Endometrial microvascular endothelial cells (primary cell): Measurements from ENCODE around the gene GPI. TPM values are rescaled to one million over a fixed set of nuclear protein-coding genes. Genes with fewer than 3 reads are reported as not detected.

Experiments
- in situ Hi-C: cut with HindIII; loops from 2 replicates; pipeline ENCODE4 v1.10.0; 2017; ENCODE audit warnings: low sequenced_read_pairs, low pct_unique_long_range_greater_than_20kb; ENCODE audit errors: inconsistent ontology term
- total RNA-seq: library from RNA; depleted of rRNA; stranded (reverse); fragments of >200 nt; gene quantifications from one replicate; pipeline ENCODE4 v1.2.3, GENCODE V29; 2015; ENCODE audit errors: inconsistent ontology term

GPI gene
- total RNA-seq, 1 donor from 2014 or later: 450 TPM

DNA sequence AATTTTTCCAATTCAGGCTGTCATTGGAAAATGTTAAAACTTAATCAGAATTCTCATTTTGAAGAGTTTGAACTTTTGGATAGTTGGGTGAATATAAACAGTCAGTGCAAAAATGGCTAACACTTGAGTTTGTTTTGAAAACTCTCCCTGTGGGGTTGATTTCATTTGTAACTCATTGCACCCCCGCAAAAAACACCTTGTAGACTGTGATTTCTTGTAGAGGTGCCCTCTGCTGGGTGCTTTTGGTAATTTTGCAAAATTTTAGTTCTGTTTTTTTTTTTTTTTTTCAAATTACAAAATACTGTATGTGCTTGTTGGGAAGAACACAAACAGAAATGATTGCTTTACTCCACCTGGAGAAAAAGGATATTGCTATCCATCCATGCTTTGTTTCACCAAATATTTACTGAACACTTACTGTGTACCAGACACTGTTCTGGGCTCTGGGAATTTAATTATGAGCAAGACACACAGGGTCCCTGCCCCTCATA lies 28.2 kb upstream of the GPI start:
- in situ Hi-C loops: no loop called here

DNA sequence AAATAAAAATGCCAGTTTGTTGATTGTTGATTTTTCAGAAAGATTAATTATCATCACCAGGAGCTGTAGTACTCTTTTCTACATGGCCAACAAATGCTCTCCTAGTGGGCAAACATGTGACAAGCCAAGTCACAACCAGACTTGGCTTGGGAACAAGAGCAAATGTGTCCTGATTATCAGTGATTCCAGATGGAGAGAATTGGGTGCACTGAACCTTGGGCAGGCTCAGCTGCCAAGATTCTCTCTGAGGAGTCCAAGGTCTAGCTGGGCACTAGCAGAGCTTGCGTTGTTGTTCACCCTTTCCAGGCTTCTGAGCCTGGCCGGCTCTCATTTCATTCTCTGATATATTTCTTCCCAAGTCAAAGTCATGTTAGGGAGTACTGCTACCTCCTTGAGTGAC lies 27.3 kb upstream of the GPI start:
- in situ Hi-C loops: no loop called here

DNA sequence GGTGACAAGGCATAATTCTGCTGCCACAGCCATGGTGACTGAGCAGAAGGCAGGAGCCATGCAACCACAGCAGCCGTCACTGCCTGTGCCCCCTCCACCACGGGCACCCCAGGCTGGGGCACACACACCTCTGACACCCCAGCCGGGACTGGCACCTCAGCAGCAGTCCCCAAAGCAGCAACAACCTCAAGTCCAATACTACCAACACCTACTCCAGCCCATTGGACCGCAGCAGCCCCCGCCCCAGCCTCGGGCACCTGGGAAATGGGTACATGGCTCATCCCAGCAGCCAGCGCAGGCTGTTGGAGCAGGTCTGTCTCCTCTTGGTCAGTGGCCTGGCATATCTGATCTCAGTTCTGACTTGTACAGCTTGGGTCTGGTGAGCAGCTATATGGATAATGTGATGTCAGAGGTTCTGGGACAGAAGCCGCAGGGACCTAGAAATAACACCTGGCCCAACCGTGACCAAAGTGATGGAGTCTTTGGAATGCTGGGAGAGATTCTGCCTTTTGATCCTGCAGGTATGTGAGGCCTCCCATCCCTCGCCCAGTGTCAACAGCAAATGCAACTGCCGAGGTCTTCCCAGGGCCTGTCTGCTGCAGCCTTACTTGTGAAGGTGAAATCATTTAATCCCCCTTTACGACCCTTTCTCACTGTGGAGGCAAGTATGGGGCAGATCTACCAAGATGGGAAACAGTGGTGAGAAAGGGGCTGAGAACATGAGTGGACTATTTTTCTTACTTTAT lies 22.9 kb upstream of the GPI start:
- in situ Hi-C loops: no loop called here

DNA sequence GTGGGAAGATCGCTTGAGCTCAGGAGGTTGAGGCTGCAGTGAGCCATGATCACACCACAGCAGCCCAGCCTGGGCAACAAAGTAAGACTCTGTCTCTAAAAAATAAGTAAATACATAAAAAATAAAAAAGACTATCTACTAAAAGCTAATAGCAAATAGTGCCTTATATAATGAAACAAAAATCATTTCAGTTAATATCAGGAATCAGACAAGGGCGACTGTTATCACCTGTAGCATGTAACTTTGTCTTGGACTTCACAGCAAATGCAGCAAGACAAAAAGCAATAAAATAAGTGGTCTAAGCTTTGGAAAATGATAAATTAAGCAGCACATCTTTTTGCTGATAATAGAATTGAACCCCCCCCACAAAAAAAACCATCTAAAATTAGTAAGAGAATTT lies 21.2 kb upstream of the GPI start:
- in situ Hi-C loops: no loop called here

DNA sequence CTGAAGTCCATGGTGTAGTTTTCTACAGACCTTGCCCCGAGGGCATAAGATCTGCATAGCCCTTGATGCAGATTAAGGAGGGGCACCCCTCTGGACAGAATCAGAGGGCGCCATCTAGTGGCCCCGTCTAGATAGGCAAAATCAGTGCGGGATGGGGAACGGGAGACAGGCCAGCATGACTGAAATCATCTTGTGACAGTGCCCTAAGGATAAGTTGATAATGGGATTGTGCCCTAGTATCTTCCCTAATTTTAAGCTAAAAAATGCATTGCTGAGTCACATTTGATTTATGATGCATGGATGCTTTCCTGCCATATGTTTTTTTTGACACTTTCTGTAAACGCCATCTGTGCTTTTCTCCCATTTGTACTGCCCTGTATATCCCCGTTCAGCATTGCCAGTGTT lies 19.0 kb upstream of the GPI start:
- in situ Hi-C loops: no loop called here

DNA sequence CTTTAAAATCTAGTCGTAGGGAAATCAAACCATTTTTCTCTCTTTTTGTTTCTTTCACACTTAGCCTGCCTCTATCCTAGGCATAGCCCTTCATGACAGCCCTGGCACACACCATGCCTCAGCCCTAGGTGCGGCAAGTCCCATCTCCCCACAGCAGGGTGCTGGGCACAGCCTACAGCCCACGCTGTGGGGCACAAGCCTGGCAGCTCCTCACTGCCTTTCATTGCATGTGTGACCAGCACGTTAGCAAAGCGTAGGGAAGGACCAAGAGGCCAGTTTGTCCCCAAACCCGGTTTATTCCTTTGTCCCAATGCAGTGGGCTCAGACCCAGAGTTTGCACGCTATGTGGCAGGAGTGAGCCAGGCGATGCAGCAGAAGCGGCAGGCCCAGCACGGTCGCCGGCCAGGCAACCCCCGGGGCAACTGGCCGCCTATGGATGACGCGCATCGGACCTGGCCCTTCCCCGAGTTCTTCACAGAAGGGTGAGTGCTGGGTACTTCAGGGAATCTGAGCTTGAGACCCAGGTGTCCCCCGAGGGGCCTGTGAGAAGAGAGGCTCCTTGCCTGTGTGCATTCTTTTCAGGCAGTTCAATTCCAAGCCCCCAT lies 17.3 kb upstream of the GPI start:
- in situ Hi-C loops: no loop called here

DNA sequence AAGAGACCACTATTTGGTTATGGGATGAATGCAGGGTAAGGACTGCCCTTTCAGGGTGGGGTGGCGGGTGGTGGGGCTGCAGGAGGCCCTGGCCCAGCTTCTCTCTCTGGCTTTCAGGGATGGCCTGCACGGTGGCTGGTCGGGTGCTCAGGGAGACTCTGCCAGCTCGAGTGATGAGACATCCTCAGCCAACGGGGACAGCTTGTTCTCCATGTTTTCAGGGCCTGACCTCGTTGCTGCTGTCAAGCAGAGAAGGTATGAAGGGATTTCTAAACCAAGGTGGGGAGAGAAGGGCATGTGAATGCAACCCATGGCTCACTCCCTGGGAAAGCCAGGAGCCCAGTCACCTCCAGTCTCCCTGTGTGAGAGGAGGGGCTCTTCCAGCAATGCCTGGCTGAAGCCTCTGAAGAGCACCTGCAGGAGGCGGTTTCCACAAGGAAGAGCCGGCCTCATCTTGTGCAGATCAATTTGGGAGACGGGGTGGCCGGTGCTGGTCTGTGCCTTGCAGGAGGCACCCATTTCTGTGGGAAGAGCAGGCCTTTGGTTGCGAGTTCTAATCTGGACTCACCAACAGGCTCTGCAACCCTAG lies 16.0 kb upstream of the GPI start:
- in situ Hi-C loops: no loop called here

DNA sequence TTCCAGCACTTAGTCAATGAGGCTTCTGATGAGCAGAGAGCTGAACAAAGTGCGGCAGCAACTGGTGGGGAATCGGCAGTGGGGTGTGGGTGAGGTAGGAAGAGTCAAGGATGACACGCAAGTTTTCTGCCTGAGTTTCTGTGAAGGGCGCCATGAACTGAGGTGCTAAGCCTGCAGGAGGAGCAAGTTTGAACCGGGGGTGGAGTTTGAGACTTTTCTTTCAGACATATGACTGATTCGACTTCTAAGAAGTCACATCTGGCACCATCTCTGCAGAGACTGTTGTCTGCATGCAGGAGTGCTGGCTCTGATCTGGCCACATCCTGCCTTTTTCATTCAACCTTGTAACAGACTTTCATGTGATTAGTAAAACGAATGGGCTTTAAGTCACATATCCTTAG lies 14.8 kb upstream of the GPI start:
- in situ Hi-C loops: no loop called here

DNA sequence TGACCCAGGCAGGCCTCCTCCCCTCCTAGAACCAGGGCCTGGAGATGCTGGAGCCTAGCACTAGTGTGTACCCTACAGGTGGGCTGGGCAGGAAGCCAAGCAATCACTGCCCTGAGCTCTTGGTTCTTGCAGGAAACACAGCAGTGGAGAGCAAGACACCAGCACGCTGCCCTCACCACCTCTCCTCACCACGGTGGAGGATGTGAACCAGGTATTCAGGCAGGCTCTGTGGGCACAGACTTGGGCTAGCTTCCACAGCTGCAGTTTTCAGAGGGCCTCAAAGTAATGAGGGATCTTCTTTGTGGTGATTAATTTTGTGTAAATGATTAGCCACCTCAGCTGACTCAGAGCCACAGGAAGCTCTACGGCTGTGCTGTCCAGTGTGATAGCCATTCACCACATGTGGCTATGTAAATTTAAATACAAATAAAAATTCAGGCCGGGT lies 13.6 kb upstream of the GPI start:
- in situ Hi-C loops: no loop called here

DNA sequence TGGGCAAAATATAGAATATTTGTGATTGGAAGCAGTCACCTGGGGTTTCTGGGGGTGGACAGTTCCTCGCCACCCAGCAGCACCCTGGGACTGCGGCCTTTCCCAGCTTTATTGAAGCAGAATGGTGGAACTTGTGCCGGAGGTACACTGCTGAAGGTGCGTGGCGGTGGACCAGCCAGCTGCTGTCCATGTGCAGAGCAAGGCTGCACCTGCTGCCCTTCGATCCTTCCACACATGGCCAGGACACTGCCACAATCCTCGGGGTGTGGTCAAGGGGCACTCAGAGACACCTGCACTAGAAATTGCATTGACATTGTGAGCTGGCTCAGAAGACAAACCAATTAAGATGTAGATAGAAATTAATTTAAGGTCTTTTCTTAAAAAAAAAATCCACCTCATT lies 11.4 kb upstream of the GPI start:
- in situ Hi-C loops: no loop called here

DNA sequence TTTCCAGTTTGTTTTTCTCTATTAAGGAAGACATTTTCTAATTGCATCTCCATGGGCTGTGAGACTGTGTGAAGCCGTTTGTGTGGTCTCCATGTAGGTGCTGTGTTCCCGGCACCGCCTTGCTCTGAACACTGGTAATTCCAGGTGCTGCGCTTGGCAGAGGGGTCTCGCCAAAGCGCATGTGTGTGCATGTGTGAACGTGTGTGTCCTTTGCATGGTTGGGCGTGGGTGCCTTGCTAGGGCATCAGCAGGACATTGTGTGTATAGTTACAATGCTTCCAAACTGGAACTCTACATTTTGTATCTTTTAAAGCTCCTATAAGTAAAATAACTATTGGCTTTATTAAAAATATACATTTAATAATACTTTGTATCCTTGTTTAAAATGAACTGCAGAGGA lies 9.8 kb upstream of the GPI start:
- in situ Hi-C loops: no loop called here

DNA sequence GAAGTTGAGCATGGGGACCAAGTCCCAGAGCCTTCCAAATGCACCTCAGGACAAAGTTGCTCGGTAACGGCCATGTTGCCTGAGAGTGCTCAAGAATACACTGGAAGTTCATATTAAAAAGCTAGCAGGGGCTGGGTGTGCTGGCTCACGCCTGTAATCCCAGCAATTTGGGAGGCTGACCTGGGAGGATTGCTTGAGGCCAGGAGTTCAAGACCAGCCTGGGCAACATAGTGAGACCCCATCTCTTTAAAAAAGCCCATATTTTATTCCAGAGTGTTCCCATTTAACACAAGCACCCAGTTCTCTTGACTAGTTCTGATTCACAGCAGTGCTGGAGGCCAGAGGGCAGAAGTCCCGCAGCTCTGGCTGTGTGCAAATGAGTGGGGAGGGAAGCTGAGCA lies 8.1 kb upstream of the GPI start:
- in situ Hi-C loops: no loop called here

DNA sequence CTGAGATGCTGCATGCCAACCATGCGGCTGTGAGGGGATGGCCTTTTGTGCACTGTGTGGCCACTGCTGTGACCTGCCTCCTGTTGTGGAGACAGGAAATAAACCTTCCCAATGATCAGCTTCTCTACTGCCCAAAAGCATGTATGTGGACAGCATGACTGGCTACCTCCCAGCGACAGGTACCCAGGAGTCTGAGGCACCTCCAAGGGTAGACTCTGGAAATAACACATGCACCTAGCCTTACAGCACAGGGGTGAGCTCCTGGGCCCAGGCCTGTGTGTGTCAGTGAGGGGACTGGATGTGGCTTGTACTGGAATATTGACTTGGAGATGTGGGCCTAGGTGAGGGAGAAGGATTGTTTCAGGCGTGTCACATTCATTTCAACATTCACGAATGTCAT lies 7.6 kb upstream of the GPI start:
- in situ Hi-C loops: no loop called here

DNA sequence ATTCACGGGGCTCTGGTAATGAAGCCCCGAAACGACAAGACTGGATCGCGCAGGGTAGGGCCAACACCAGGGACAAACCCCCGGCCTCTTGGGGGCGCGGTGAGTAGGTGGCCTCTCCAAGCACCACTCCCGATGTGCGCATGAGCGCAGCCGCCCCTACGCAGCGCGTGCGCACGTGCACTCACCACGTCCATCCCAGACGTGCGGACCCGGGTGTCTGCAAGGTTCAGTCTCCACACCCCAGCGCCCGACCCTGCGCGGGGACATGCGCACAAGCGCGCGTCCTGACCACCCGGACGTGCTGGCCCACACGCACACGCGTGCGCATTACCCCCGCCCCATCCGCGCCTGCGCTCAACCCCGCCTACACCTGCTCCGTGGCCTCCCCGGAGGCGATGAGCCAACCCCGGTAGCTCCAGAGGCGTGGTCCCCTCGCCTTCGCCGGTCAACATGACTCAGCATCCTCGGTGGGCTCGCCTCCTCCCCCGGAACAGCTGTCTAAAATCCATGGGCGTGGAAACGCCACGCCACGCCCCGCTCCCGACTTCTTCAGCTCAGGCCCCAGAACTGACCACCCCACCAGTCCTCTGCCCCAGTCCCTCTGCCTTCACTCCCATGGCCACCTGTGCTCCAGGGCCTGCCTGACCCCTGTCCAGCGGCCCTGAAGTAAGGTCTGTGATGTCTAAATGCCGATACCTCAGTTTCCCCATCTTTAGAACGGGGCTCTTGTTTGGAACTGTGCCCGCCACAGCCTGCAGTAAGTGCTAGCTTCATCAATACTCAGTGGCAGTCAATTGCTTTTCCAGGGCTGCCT lies 5.6 kb upstream of the GPI start:
- in situ Hi-C loops: no loop called here

DNA sequence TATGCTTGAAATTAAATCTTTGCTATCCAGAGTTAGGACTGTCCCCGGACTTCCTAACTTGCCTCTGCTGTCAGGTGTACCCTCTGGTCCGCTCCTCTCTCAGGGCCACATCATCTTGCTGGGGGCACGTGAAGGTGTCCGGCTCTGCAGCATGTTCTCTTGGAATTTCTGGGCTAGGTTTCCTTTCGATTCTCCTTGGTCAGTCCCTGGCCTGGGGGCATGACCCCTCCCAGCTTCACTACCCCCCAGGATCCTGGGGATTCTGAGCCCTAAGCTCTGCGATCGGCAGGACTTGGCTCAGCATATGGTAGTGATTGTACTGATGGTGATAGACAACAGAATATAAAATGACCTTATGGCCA lies 5.1 kb upstream of the GPI start:
- in situ Hi-C loops: no loop called here

DNA sequence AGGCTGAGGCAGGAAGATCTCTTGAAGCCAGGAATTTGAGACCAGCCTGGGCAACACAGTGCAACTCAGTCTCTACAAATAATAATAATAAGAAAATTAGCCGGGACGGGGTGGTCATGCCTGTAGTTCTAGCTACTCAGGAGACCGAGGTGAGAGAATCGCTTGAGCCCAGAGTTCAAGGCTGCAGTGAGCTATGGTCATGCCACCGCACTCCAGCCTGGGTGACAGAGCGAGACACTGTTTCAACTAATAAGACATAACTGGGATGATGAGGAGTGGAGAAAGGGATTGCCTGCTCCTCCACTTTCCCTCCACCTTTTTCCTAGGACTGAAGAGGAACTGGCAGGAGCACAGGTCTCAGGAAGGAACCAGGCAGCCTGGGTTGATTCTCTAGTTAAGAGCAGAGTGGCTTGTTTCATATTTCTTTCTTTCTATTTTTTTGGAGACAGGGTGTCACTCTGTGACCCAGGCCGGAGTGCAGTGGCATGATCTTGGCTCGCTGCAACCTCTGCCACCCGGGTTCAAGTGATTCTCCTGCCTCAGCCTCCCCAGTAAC lies 4.6 kb upstream of the GPI start:
- in situ Hi-C loops: no loop called here

DNA sequence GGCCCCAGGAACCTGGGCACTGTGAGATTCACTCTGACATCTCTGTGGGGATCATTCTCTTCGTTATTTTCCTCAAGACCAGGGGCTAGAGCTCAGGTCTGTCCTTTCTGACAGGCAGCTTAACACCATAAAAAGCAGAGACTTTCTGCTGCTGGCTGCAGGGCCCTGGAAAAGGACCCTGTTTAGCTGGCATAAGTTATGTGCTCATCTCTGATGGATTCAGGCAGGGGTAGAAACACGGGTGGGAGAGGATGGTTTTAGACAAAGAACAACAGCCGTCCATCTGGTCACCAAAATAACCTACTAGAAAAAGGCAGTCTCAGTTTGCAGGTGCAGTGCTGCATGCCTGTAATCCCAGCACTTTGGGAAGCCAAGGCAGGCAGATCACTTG lies 2.3 kb upstream of the GPI start:
- in situ Hi-C loops: no loop called here

DNA sequence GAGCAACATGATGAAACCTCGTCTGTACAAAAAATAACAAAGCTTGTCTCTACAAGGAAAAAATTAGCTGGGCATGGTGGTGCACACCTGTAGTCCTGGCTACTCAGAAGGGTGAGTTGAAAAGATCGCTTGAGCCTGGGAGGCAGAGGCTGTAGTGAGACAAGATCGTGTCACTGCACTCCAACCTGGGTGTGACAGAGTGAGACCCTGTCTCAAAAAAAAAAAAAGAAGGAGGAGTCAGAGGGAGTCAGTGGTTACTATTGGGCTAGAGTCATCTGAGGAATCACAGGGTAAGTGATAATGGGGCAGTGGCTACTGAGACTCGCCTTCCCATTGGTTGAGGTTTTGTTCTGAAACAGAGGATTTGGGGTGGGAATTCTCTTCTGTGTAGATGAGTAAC lies 1.9 kb upstream of the GPI start:
- in situ Hi-C loops: no loop called here

DNA sequence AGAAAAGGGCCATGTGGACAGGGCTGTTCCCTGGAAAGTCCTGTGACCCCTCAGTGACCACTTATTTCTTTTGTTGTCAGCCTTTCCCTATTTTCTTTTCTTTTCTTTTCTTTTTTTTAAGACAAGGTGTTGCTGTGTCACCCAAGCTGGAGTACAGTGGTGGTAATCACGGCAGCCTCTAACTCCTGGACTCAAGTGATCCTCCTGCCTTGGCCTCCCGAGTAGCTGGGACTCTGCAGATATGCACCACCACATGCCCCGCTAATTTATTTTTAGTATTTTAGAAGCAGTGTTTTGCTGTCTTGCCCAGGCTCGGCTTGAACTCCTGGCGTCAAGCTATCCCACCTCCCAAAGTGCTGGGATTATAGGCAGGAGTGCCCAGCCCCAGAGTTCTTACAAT lies 1.1 kb upstream of the GPI start:
- in situ Hi-C loops: no loop called here
